HCT116 (cell line): ENCODE results near the gene C2CD2. TPM values are rescaled to one million over a fixed set of nuclear protein-coding genes. Genes with fewer than 3 reads are reported as not detected.

Source experiments
- ATAC-seq: fragments of 200-7000 bp; cut with Tn5 transposase; 2 replicates; pipeline ENCODE4 v1.9.1; 2020; ENCODE audit warnings: mild to moderate bottlenecking, moderate library complexity
- BruUV-seq: library from RNA; stranded (reverse); fragments of 400-500 nt; replicated peaks from 2 replicates; lab custom pipeline; 2021; lab: Mats Ljungman, UMichigan
- CTCF ChIA-PET: fragments of 300-600 bp; sonication (Branson Sonifier 250); formaldehyde crosslinking; loops from one replicate; lab custom pipeline; 2021; ENCODE audit warnings: antibody characterized with exemption; lab: Charles Lee
- POLR2A ChIA-PET: fragments of 300-600, 350-600 bp; sonication (Branson Sonifier 250); formaldehyde crosslinking; loops from one replicate; lab custom pipeline; 2021; ENCODE audit warnings: antibody characterized with exemption; lab: Charles Lee
- RAD21 ChIA-PET, 2 experiments: fragments of 300-600 bp; sonication (Branson Sonifier 250); formaldehyde crosslinking; loops; one replicate each; lab custom pipeline; 2023; ENCODE audit warnings: low total read pairs in 2 of 2; ENCODE audit not compliant: uncharacterized antibody in 2 of 2, unreplicated experiment in 2 of 2, low non-redundant PET in 1 of 2; lab: Charles Lee
- DNase-seq: peaks from one replicate; pipeline ENCODE4 v3.0.0-alpha.2; 2010; ENCODE audit warnings: low read depth, low spot score
- H2AFZ ChIP-seq: fragments of 200-600 bp; shearing (Covaris generic), sonication (generic); 2 replicates; pipeline ENCODE4 v1.6.1; 2017; ENCODE audit warnings: low read depth, mixed run types, mixed read lengths, antibody characterized with exemption, low read length; ENCODE audit not compliant: poor library complexity, severe bottlenecking
- H3K27ac ChIP-seq: 2 replicates; pipeline ENCODE4 v1.5.1; 2012; ENCODE audit warnings: low read depth, low read length
- H3K27me3 ChIP-seq: fragments of 200-600 bp; sonication (generic); 2 replicates; pipeline ENCODE4 v1.6.1; 2016; ENCODE audit warnings: mixed run types, low read length, mixed read lengths; ENCODE audit not compliant: insufficient read depth
- H3K36me3 ChIP-seq, 2 experiments: fragments of 200-500 bp in 1 of 2; fragments of 200-600 bp in 1 of 2; sonication (Bioruptor generic) in 1 of 2; sonication (generic) in 1 of 2; 2 replicates each; pipeline versions ENCODE4 v1.5.1 to v1.6.1; 2014 to 2016; ENCODE audit warnings: low read length in 2 of 2, inconsistent platforms in 1 of 2, mixed read lengths in 1 of 2, mixed run types in 1 of 2; ENCODE audit not compliant: insufficient read depth in 2 of 2, control insufficient read depth in 1 of 2
- H3K4me1 ChIP-seq, 2 experiments: fragments of 200-600 bp in 1 of 2; sonication (generic) in 1 of 2; 2 replicates each; pipeline versions ENCODE4 v1.5.1 to v1.6.1; 2012 to 2017; ENCODE audit warnings: low read length in 2 of 2, inconsistent platforms in 1 of 2, mild to moderate bottlenecking in 1 of 2, mixed read lengths in 1 of 2, mixed run types in 1 of 2, moderate library complexity in 1 of 2; ENCODE audit not compliant: insufficient read depth in 2 of 2, control insufficient read depth in 1 of 2
- H3K4me2 ChIP-seq: fragments of 200-600 bp; sonication (generic); 2 replicates; pipeline ENCODE4 v1.6.1; 2017; ENCODE audit warnings: mixed run types, low read length, mixed read lengths
- H3K4me3 ChIP-seq, 2 experiments: fragments of 200-600 bp in 1 of 2; sonication (generic) in 1 of 2; replicated peaks in 1 of 2; 2 replicates each; pipeline ENCODE4 v1.5.1; 2011 to 2016; ENCODE audit warnings: low read length in 2 of 2, control low read depth in 1 of 2, low read depth in 1 of 2, mild to moderate bottlenecking in 1 of 2, mixed read lengths in 1 of 2, mixed run types in 1 of 2
- H3K79me2 ChIP-seq: fragments of 200-600 bp; sonication (generic); 2 replicates; pipeline ENCODE4 v1.6.1; 2017; ENCODE audit warnings: mild to moderate bottlenecking, mixed run types, low read length, moderate library complexity, mixed read lengths; ENCODE audit not compliant: insufficient read depth
- H3K9ac ChIP-seq: fragments of 200-600 bp; sonication (generic); 2 replicates; pipeline ENCODE4 v1.6.1; 2016; ENCODE audit warnings: low read length, mixed read lengths
- H3K9me2 ChIP-seq: fragments of 200-600 bp; sonication (generic), shearing (Covaris generic); 2 replicates; pipeline ENCODE4 v1.6.1; 2017; ENCODE audit warnings: mixed run types, mild to moderate bottlenecking, moderate library complexity; ENCODE audit not compliant: insufficient read depth
- H3K9me3 ChIP-seq, 2 experiments: fragments of 200-500 bp in 1 of 2; fragments of 200-600 bp in 1 of 2; sonication (Bioruptor generic) in 1 of 2; sonication (generic) in 1 of 2; 2 replicates each; pipeline ENCODE4 v1.6.1; 2014 to 2017; ENCODE audit warnings: low read length in 2 of 2, mixed read lengths in 2 of 2, inconsistent platforms in 1 of 2, low read depth in 1 of 2, mild to moderate bottlenecking in 1 of 2, mixed run types in 1 of 2, moderate library complexity in 1 of 2; ENCODE audit not compliant: control insufficient read depth in 1 of 2, insufficient read depth in 1 of 2
- H4K20me1 ChIP-seq: fragments of 200-600 bp; sonication (generic), shearing (Covaris generic); 2 replicates; pipeline ENCODE4 v1.6.1; 2017; ENCODE audit warnings: mixed run types, mild to moderate bottlenecking, moderate library complexity; ENCODE audit not compliant: insufficient read depth
- ATF3 ChIP-seq: IDR thresholded peaks from 2 replicates; pipeline ENCODE4 v1.6.1; 2012
- CBX3 ChIP-seq: IDR thresholded peaks from 2 replicates; pipeline ENCODE4 v1.6.1; 2012; ENCODE audit warnings: low read depth
- CEBPB ChIP-seq: IDR thresholded peaks from 2 replicates; pipeline ENCODE4 v1.6.1; 2012; ENCODE audit warnings: low read depth
- CTCF ChIP-seq, 3 experiments: fragments of 200-600 bp in 1 of 3; sonication (generic) in 1 of 3; IDR thresholded peaks in 2 of 3; conservative IDR thresholded peaks in 1 of 3; 2 replicates each; pipeline ENCODE4 v1.5.1; 2012 to 2017; ENCODE audit warnings: low read depth in 2 of 3, low read length in 2 of 3, antibody characterized with exemption in 1 of 3, borderline replicate concordance in 1 of 3, control low read depth in 1 of 3, mild to moderate bottlenecking in 1 of 3, mixed read lengths in 1 of 3, mixed run types in 1 of 3, moderate library complexity in 1 of 3; ENCODE audit not compliant: insufficient read depth in 1 of 3
- EGR1 ChIP-seq: IDR thresholded peaks from 2 replicates; pipeline ENCODE4 v1.6.1; 2012; ENCODE audit warnings: low read depth
- ELF1 ChIP-seq: IDR thresholded peaks from 2 replicates; pipeline ENCODE4 v1.6.1; 2012; ENCODE audit warnings: low read depth, borderline replicate concordance
- EZH2 ChIP-seq: fragments of 200-600 bp; sonication (generic); IDR thresholded peaks from 2 replicates; pipeline ENCODE4 v1.6.1; 2017; ENCODE audit warnings: antibody characterized with exemption, mixed run types
- EZH2phosphoT487 ChIP-seq: fragments of 200-600 bp; IDR thresholded peaks from 2 replicates; pipeline ENCODE4 v1.6.1; 2018; ENCODE audit warnings: antibody characterized with exemption, borderline replicate concordance
- FOSL1 ChIP-seq: IDR thresholded peaks from 2 replicates; pipeline ENCODE4 v1.6.1; 2012; ENCODE audit warnings: low read depth
- JUND ChIP-seq: IDR thresholded peaks from 2 replicates; pipeline ENCODE4 v1.6.1; 2012
- MAX ChIP-seq: IDR thresholded peaks from 2 replicates; pipeline ENCODE4 v1.6.1; 2012
- POLR2AphosphoS5 ChIP-seq: IDR thresholded peaks from 2 replicates; pipeline ENCODE4 v1.6.1; 2011; ENCODE audit warnings: mild to moderate bottlenecking, low read depth, low read length, moderate library complexity
- REST ChIP-seq: IDR thresholded peaks from 2 replicates; pipeline ENCODE4 v1.6.1; 2012; ENCODE audit warnings: low read depth
- SIN3A ChIP-seq: IDR thresholded peaks from 2 replicates; pipeline ENCODE4 v1.6.1; 2012; ENCODE audit warnings: low read depth
- TCF7L2 ChIP-seq: IDR thresholded peaks from 2 replicates; pipeline ENCODE4 v1.7.0; 2011; ENCODE audit warnings: borderline replicate concordance, inconsistent platforms; ENCODE audit not compliant: insufficient read depth, insufficient read length; ENCODE audit errors: extremely low read depth
- YY1 ChIP-seq: IDR thresholded peaks from 2 replicates; pipeline ENCODE4 v1.6.1; 2011; ENCODE audit warnings: low read length, low read depth, moderate library complexity, mild to moderate bottlenecking; ENCODE audit not compliant: insufficient replicate concordance; ENCODE audit errors: extremely low read depth
- ZBTB33 ChIP-seq: IDR thresholded peaks from 2 replicates; pipeline ENCODE4 v1.6.1; 2011; ENCODE audit warnings: mild to moderate bottlenecking, low read length, moderate library complexity; ENCODE audit not compliant: insufficient replicate concordance; ENCODE audit errors: extremely low read depth
- ZFX ChIP-seq: fragments of 450-650 bp; IDR thresholded peaks from 2 replicates; pipeline ENCODE4 v1.6.1; 2017
- ZNF274 ChIP-seq: fragments of 200-500 bp; sonication (Bioruptor generic); IDR thresholded peaks from 2 replicates; pipeline ENCODE4 v1.6.1; 2014; ENCODE audit warnings: mild to moderate bottlenecking, low read depth, low read length, inconsistent platforms
- intact Hi-C: fragments of 100-400 bp; cut with micrococcal nuclease; formaldehyde crosslinking; loops from 2 replicates; pipeline ENCODE4 v1.10.0; 2022
- total RNA-seq: library from RNA; stranded (reverse); gene quantifications from one replicate; pipeline ENCODE4 v1.2.1, GENCODE V29; 2021; ENCODE audit not compliant: unreplicated experiment

C2CD2 gene
- total RNA-seq, 1 experiment from 2014 or later: 22.0 TPM

GRCh38 chr21:41836166-41837015, 117.4 kb downstream of the C2CD2 start:
- DNase-seq: no peak
- BruUV-seq: TSS peak; percentile 58
- no peak overlapping the region for H3K27ac ChIP-seq
- no peak overlapping the region for H3K4me2 ChIP-seq
- ChIA-PET CTCF (no interaction called here), RAD21 (no interaction called here), POLR2A (no interaction called here)
- no peaks in the 10 kb centered on the region for H3K79me2 ChIP-seq
- H3K4me3 ChIP-seq: no peak overlapping the region
- peaks cover 2 to 15% of the 10 kb centered on the region in 2 experiments; a peak in 2 of 4 replicates for H3K36me3 ChIP-seq
- H3K9ac ChIP-seq: no peak overlapping the region
- H3K4me1 ChIP-seq: no peaks in the 10 kb centered on the region
- TF ChIP-seq ZBTB33 (no peak), FOSL1 (no peak), EZH2 (no peak), ELF1 (no peak), EZH2phosphoT487 (no peak), CEBPB (no peak), CBX3 (no peak), ZNF274 (no peak), ZFX (no peak), MAX (no peak), SIN3A (no peak), JUND (no peak), ATF3 (no peak), TCF7L2 (no peak), YY1 (no peak), REST (no peak), CTCF (IDR thresholded peaks at IDR 0.05 in 2 of 3, conservative IDR thresholded peaks at IDR 0.05 in 1 of 3; ENCODE audit: borderline replicate concordance in 1 of 3, insufficient read depth in 1 of 3, low read depth in 2 of 3, low read length in 2 of 3) (no peak), POLR2AphosphoS5 (no peak), EGR1 (no peak)
- no peaks in the 10 kb centered on the region for H3K9me2 ChIP-seq
- peaks cover 4 to 11% of the 10 kb centered on the region in 2 experiments; a peak in 3 of 4 replicates for H3K9me3 ChIP-seq
- no peaks in the 10 kb centered on the region for H4K20me1 ChIP-seq
- intact Hi-C loops: no loop called here
- H3K27me3 ChIP-seq: no peaks in the 10 kb centered on the region
- no peak overlapping the region for H2AFZ ChIP-seq
- no peak for ATAC-seq
